SK-N-SH treated with all-trans-retinoic acid at 6 μM for 48 hours (cell line): ENCODE measurements around the gene CFL1.
A peak's percentile ranks its signal among the peaks of the same experiment; 100 is the strongest.
"Not testable (repeated sequence)": the region's sequence is repeated elsewhere in the genome, so short reads cannot be mapped to it uniquely, and the experiment has no call there.

ENCODE experiments used
- ATAC-seq: fragments of 200-7000 bp; cut with Tn5 transposase; 3 replicates; pipeline ENCODE4 v1.9.1; 2020; ENCODE audit warnings: mild to moderate bottlenecking, moderate library complexity
- BACH2 ChIP-seq: fragments of 250-450 bp; sonication (Bioruptor Pico); IDR thresholded peaks from 2 replicates; pipeline ENCODE4 v1.9.0; 2021; ENCODE audit warnings: mild to moderate bottlenecking, borderline replicate concordance
- CSDC2 ChIP-seq: fragments of 250-450 bp; sonication (Bioruptor Pico); IDR thresholded peaks from 2 replicates; pipeline ENCODE4 v1.5.0; 2020; ENCODE audit warnings: mild to moderate bottlenecking, moderate library complexity
- CSRNP3 ChIP-seq: fragments of 250-450 bp; sonication (Bioruptor Pico); IDR thresholded peaks from 2 replicates; pipeline ENCODE4 v1.5.1; 2021; ENCODE audit warnings: mild to moderate bottlenecking, moderate library complexity
- ESRRG ChIP-seq: fragments of 250-450 bp; sonication (Bioruptor Pico); IDR thresholded peaks from 2 replicates; pipeline ENCODE4 v1.6.1; 2021; ENCODE audit warnings: mild to moderate bottlenecking
- ISL1 ChIP-seq: fragments of 250-450 bp; sonication (Bioruptor Pico); IDR thresholded peaks from 2 replicates; pipeline ENCODE4 v2.1.2; 2022; ENCODE audit warnings: mild to moderate bottlenecking, moderate library complexity
- OSR1 ChIP-seq: fragments of 250-450 bp; sonication (Bioruptor Pico); IDR thresholded peaks from 2 replicates; pipeline ENCODE4 v1.8.0; 2022; ENCODE audit warnings: moderate library complexity, mild to moderate bottlenecking, inconsistent platforms
- PPARA ChIP-seq: fragments of 250-450 bp; sonication (Bioruptor Pico); IDR thresholded peaks from 2 replicates; pipeline ENCODE4 v1.5.0; 2020; ENCODE audit warnings: mild to moderate bottlenecking, borderline replicate concordance
- RARB ChIP-seq: fragments of 250-450 bp; sonication (Bioruptor Pico); IDR thresholded peaks from 2 replicates; pipeline ENCODE4 v1.8.0; 2021; ENCODE audit warnings: mild to moderate bottlenecking, moderate library complexity
- SNAI2 ChIP-seq: fragments of 250-450 bp; sonication (Bioruptor Pico); IDR thresholded peaks from 2 replicates; pipeline ENCODE4 v1.5.0; 2020; ENCODE audit warnings: mild to moderate bottlenecking, moderate library complexity
- TCF4 ChIP-seq: fragments of 250-450 bp; sonication (Bioruptor Pico); IDR thresholded peaks from 2 replicates; pipeline ENCODE4 v1.8.0; 2021; ENCODE audit warnings: mild to moderate bottlenecking, moderate library complexity, borderline replicate concordance
- TOX ChIP-seq: fragments of 250-450 bp; sonication (Bioruptor Pico); IDR thresholded peaks from 2 replicates; pipeline ENCODE4 v1.8.0; 2021; ENCODE audit warnings: mild to moderate bottlenecking, moderate library complexity, borderline replicate concordance
- ZC3H10 ChIP-seq: fragments of 250-450 bp; sonication (Bioruptor Pico); IDR thresholded peaks from 2 replicates; pipeline ENCODE4 v1.5.1; 2021; ENCODE audit warnings: mild to moderate bottlenecking, moderate library complexity
- ZFP3 ChIP-seq: fragments of 250-450 bp; sonication (Bioruptor Pico); IDR thresholded peaks from 2 replicates; pipeline ENCODE4 v1.5.0; 2020; ENCODE audit warnings: mild to moderate bottlenecking, moderate library complexity
- ZNF565 ChIP-seq: fragments of 450-650 bp; formaldehyde crosslinking; conservative IDR thresholded peaks from 2 replicates; pipeline ENCODE4 v1.5.0; 2020; ENCODE audit warnings: low read depth, mild to moderate bottlenecking, moderate library complexity
- ZNF8 ChIP-seq: fragments of 450-650 bp; formaldehyde crosslinking; IDR thresholded peaks from 2 replicates; pipeline ENCODE4 v1.5.0; 2020; ENCODE audit warnings: mild to moderate bottlenecking, moderate library complexity
- TF ChIP-seq, protein P1 (sequence below): fragments of 250-450 bp; sonication (Bioruptor Pico); IDR thresholded peaks from 2 replicates; pipeline ENCODE4 v1.8.0; 2021; ENCODE audit warnings: low read depth, mild to moderate bottlenecking, moderate library complexity, borderline replicate concordance
- TF ChIP-seq, protein P2 (sequence below): fragments of 250-450 bp; sonication (Bioruptor Pico); IDR thresholded peaks from 2 replicates; pipeline ENCODE4 v1.5.0; 2020; ENCODE audit warnings: mild to moderate bottlenecking, moderate library complexity

CFL1 gene

DNA sequence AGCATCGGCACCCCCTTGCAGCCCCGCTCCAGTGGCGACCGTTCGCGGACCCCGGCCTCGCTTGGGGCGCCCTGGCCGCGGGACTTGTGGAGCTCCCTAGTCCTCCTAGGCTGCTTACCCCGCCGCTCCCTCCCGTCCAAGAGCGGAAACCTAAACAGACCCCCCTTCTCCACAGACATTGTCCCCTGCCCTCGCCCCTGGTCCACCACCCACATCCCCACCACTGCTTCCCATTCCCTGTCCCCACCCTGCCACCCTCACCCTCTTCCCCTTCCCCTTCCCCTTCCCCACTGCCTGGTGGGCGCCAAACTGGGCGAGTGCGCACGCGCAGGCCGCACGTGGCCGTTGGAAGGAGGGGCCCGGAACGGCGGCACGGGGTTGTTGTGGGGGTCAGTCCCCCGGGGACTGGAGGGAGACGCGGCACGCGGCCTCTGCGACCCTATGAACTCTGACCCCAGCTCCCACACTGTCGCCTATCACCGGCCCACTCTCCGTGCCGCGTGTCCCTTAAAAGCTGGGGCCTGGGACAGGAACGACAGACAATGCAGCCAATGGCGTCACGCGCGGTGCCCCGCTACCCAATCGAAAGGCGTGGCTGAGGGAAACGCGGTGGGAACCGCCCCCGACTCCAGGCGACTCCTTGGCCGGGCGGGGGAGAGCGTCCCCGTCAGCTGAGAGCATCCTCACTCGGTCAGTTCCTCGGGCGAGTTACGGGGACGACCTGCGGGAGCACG is 24.5 kb downstream of the CFL1 start, which contains the start of gene SNX32:
Gene SNX32 (plus strand): TSS at position 667 of the 734 bp plus-strand sequence. CDS start 103 bp downstream, outside the sequence.
- peak; percentile 100 for ATAC-seq
- TF ChIP-seq, protein P1, sequence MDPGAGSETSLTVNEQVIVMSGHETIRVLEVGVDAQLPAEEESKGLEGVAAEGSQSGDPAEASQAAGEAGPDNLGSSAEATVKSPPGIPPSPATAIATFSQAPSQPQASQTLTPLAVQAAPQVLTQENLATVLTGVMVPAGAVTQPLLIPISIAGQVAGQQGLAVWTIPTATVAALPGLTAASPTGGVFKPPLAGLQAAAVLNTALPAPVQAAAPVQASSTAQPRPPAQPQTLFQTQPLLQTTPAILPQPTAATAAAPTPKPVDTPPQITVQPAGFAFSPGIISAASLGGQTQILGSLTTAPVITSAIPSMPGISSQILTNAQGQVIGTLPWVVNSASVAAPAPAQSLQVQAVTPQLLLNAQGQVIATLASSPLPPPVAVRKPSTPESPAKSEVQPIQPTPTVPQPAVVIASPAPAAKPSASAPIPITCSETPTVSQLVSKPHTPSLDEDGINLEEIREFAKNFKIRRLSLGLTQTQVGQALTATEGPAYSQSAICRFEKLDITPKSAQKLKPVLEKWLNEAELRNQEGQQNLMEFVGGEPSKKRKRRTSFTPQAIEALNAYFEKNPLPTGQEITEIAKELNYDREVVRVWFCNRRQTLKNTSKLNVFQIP: no peak
- no peak for TF ChIP-seq CSRNP3 (CRISPR knock-in tag)
- TF ChIP-seq RARB (CRISPR knock-in tag): no peak
- no peak for TF ChIP-seq ZFP3 (CRISPR knock-in tag)
- TF ChIP-seq TOX: no peak
- TF ChIP-seq, all 23 proteins: peak for 0

DNA sequence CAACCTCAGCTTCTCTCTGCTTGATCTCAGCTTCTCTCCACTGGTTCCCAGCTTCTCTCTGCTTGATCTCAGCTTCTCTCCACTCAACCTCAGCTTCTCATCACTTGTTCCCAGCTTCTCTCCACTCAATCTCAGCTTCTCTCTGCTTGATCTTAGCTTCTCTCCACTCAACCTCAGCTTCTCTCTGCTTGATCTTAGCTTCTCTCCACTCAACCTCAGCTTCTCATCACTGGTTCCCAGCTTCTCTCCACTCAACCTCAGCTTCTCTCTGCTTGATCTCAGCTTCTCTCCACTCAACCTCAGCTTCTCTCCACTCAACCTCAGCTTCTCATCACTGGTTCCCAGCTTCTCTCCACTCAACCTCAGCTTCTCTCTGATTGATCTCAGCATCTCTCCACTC is 25.7 kb downstream of the CFL1 start:
- not testable (repeated sequence) for ATAC-seq

DNA sequence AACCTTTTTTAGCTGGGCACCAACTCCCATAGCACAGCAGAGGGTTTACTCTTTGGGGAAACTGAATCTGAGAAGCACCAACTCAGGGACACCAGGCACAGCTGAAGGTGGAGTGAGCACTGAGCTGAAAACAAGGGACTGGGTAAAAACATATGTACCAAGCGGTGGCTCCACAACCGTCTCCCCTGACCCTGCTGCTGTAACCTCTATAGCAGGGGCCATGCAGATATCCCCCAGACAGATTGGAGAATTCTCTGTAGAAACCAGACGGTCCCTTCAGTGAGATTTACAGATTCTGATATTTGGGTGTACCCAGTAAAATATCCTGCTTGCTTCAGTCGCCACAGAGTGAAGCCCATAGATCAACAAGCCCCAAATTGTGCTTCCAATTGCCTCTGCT is 28.5 kb downstream of the CFL1 start:
- TF ChIP-seq ESRRG (CRISPR knock-in tag) (no peak), BACH2 (CRISPR knock-in tag) (no peak), ZNF565 (no peak)
- ATAC-seq: no peak

DNA sequence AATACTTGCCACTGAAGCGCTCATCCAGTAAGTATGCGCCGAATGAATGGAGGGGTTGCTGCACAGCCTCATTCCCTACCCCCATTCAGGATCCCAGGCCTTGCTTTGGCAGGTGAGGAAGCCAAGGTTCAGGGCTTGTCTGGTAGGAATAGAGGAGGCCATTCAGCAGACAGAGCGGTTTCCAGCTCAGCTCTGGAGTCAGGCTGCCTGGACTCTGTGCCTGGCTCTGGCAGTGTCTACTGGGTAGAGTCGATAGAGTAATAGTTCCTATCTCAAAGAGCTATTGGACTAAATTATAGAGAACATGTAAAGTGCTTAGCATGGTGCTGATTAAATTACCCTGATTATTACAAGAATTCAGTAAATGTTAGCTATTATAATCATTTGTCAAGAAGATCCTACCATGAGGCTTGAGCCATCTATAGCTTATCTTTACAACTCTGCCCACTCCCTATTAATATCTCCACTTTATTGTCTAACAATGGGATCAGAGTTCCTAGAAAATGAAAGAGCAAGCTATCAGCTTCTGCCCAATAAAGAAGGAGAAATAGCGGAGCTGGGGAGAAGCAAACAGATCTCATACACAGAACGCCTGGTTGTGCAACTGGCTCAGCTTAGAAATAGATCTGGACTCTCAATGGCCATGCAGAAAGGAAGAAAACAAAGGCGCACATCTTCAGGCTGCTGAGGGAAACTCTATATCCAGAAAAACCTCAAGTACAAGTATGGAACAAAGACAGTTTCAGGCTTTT is 30.8 kb downstream of the CFL1 start:
- TF ChIP-seq ZFP3 (CRISPR knock-in tag) (no peak), CSDC2 (no peak), ZNF8 (CRISPR knock-in tag) (no peak), TOX (no peak), TCF4 (CRISPR knock-in tag) (no peak), ESRRG (CRISPR knock-in tag) (no peak), ZNF565 (no peak), ZC3H10 (CRISPR knock-in tag) (no peak), OSR1 (CRISPR knock-in tag) (no peak), BACH2 (CRISPR knock-in tag) (no peak)
- TF ChIP-seq, protein P1: no peak
- ATAC-seq: no peak

DNA sequence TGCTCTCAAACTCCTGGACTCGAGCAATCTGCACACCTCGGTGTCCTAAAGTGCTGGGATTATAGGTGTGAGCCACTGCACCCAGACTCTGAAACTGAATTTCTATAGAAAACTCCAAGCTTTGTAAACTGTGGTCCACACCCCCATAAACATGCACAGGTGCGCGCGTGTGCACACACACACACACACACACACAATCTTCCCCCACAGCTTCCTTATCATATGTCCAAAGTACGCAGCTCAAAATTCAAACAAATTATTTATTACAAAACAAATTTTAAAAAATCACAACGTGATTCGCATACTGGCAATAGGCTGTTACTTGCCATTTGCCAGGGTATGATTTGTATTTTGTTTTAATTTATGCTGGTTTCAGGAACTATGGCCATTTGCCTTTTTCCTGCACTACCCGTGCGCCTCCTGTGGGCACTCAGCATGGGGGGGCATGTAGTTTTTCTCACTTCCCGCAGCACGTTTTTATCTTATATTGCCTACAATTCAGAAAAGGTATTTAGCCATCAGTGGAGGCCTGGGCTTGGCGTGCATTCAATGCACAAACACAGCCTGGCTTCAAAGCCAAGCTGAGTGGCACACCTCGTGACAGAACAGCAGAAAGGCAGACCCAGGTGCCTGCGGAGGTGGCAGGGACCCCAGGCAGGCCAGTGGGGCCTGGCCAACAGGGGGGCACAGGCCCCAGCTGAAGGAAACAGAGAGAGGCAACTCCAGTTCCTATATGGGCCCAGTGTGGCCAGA is 35.0 kb downstream of the CFL1 start:
- TF ChIP-seq, protein P2, sequence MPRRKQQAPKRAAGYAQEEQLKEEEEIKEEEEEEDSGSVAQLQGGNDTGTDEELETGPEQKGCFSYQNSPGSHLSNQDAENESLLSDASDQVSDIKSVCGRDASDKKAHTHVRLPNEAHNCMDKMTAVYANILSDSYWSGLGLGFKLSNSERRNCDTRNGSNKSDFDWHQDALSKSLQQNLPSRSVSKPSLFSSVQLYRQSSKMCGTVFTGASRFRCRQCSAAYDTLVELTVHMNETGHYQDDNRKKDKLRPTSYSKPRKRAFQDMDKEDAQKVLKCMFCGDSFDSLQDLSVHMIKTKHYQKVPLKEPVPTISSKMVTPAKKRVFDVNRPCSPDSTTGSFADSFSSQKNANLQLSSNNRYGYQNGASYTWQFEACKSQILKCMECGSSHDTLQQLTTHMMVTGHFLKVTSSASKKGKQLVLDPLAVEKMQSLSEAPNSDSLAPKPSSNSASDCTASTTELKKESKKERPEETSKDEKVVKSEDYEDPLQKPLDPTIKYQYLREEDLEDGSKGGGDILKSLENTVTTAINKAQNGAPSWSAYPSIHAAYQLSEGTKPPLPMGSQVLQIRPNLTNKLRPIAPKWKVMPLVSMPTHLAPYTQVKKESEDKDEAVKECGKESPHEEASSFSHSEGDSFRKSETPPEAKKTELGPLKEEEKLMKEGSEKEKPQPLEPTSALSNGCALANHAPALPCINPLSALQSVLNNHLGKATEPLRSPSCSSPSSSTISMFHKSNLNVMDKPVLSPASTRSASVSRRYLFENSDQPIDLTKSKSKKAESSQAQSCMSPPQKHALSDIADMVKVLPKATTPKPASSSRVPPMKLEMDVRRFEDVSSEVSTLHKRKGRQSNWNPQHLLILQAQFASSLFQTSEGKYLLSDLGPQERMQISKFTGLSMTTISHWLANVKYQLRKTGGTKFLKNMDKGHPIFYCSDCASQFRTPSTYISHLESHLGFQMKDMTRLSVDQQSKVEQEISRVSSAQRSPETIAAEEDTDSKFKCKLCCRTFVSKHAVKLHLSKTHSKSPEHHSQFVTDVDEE: no peak
- no peak for TF ChIP-seq RARB (CRISPR knock-in tag)
- TF ChIP-seq PPARA: no peak
- TF ChIP-seq ISL1 (CRISPR knock-in tag): no peak
- no peak for TF ChIP-seq OSR1 (CRISPR knock-in tag)
- TF ChIP-seq SNAI2 (CRISPR knock-in tag): no peak
- no peak for ATAC-seq
